Measurements from ENCODE around the gene RAB44. TPM values are rescaled to one million over a fixed set of nuclear protein-coding genes. Genes with fewer than 3 reads are reported as not detected.
A peak's percentile ranks its signal among the peaks of the same experiment; 100 is the strongest.

RAB44 gene
- total RNA-seq, 1 donor from 2014 or later, result 0.95 TPM

GRCh38 chr6:36749829-36750489 is 52.3 kb downstream of the RAB44 start:
- no peaks in the 10 kb centered on the region for H3K36me3 ChIP-seq
- ATAC-seq (no peak), DNase-seq (no peak)
- TF ChIP-seq CTCF (IDR thresholded peaks at IDR 0.05), result no peak
- no peaks in the 10 kb centered on the region for H3K27me3 ChIP-seq (ENCODE audit: low read depth)
- no peak overlapping the region for H3K27ac ChIP-seq
- H3K4me3 ChIP-seq, result no peak overlapping the region
- H3K4me1 ChIP-seq, result peaks cover 11% of the 10 kb centered on the region
- intact Hi-C loops (cut with DNase I), result loop anchor here (10.0 kb wide), 1 partner anchor 125 kb away; no protein-coding TSS in a partner anchor
- H3K9me3 ChIP-seq, result no peaks in the 10 kb centered on the region

DNA sequence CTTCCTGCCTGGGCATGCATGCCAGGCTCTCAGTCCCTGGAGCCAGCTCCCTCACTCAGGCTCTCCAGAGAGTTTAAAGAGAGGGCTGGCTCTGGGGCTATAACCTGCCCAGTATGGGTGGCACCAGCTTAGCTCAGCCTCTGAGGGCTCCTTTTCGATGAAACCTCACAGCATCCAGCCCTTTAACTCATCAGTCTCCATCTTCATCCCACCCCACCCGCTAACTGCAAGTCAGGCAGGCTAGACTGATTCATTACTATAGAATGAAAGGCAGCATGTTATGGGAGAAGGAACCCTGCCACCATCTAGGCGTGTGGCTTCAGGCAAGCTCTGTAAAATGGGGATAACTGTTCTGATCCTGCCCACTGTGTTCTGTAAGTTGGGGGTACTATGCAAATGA is 53.5 kb downstream of the RAB44 start:
- no peak for ATAC-seq
- no peaks in the 10 kb centered on the region for H3K27me3 ChIP-seq (ENCODE audit: low read depth)
- peaks cover 20% of the 10 kb centered on the region for H3K4me1 ChIP-seq
- DNase-seq, result no peak
- H3K4me3 ChIP-seq, result no peak overlapping the region
- H3K36me3 ChIP-seq, result no peaks in the 10 kb centered on the region
- TF ChIP-seq CTCF (IDR thresholded peaks at IDR 0.05), result no peak
- H3K27ac ChIP-seq, result no peak overlapping the region
- intact Hi-C loops (cut with DNase I), result loop anchor here (10.0 kb wide), 1 partner anchor 126 kb away; no protein-coding TSS in a partner anchor
- H3K9me3 ChIP-seq, result no peaks in the 10 kb centered on the region

DNA sequence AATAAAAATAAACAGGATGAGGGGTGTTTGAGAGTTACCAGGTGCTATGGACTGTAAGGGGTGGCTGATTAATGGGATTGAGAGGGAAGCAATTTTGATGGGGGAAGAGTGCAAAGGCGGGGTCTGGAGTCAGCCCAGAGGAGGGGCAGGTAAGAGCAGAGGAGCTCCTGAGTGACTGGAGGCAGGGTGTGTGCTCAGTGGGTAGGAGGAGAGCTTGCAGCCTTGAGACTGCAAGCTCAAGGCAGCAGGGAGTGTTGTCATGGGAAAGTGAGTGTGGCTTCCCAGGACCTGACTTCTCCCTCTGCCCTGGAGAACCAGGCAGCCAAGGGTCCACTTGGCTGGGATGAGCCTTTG is 54.2 kb downstream of the RAB44 start:
- Histone ChIP-seq H3K4me1 (peaks cover 27% of the 10 kb centered on the region), H3K36me3 (no peaks in the 10 kb centered on the region), H3K27ac (no peak overlapping the region), H3K9me3 (no peaks in the 10 kb centered on the region), H3K27me3 (ENCODE audit: low read depth) (no peaks in the 10 kb centered on the region), H3K4me3 (no peak overlapping the region)
- ATAC-seq, result no peak
- DNase-seq, result no peak
- TF ChIP-seq CTCF (IDR thresholded peaks at IDR 0.05), result no peak
- intact Hi-C loops (cut with DNase I), result loop anchor here (10.0 kb wide), 1 partner anchor 127 kb away; no protein-coding TSS in a partner anchor

DNA sequence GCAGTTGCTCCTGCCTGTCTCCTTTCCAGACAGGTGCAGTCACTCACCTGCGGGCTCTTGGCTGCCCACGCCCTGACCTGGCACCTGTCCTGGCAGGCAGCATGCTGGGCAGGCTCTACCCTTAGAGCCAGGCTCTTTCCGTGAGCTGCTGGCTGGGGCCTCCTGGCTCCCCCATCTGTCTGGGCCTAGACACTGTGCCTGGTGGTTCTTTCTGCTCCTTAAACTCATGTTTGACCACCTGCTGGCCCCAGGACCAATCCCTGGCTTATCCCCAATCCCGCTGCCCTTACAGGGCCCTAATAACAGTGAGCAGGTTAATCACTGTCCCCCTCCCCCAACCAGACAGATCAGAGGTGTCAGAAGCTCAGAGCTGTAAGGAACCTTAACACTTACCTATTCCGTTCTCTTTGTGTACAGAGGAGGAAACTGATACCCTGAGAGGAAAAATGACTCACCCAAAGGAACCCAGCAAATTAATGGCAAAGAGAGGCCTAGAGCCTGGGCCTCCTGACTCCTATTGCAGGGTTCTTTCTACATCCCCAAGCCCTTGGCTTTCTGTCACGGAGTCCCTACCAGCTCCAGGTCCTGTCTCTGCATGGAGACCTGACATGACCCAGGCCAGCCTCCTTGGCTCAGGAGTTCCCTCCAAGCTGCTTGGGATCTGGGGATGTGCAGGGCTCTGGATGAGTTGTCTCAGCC is 54.7 kb downstream of the RAB44 start:
- H3K36me3 ChIP-seq, result no peaks in the 10 kb centered on the region
- DNase-seq, result no peak
- H3K4me1 ChIP-seq, result peaks cover 29% of the 10 kb centered on the region
- H3K27me3 ChIP-seq (ENCODE audit: low read depth), result no peaks in the 10 kb centered on the region
- no peak overlapping the region for H3K4me3 ChIP-seq
- ATAC-seq, result peak in 1 of 2 donors; percentile 3
- no peaks in the 10 kb centered on the region for H3K9me3 ChIP-seq
- intact Hi-C loops (cut with DNase I), result loop anchor here (10.0 kb wide), 1 partner anchor 128 kb away; no protein-coding TSS in a partner anchor
- H3K27ac ChIP-seq, result no peak overlapping the region
- TF ChIP-seq CTCF (IDR thresholded peaks at IDR 0.05), result no peak

DNA sequence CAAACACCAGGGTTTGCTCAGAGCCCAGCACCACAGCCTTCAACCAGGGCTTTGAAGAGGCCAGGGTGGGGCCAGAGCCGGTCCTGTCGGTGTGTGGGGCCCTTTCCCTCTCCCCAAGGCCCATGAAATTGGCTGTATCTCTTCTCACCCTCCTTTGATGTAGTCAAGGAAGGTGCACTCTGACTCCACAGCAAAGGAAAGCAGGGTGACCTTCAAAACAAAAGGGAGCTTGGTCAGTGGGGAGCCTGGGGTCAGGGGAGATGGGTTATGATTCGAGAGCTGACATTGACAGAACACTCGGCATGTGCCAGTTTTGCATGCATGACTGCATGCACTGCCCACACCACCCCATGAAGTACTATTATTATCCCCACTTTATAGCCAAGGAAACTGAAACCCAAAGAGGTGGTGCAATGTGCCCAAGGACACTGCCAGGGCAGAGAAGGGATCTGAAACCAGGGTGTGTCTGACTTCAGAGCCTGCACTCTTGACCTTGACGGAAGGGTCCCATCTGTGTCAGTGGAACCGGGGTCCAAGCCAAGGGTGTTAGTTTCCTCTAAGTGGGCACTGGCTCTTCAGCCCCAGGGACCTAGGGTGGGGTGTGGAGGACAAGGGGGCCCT is 55.4 kb downstream of the RAB44 start:
- Histone ChIP-seq H3K4me1 (peaks cover 29% of the 10 kb centered on the region), H3K4me3 (no peak overlapping the region), H3K27me3 (ENCODE audit: low read depth) (no peaks in the 10 kb centered on the region), H3K36me3 (no peaks in the 10 kb centered on the region), H3K27ac (no peak overlapping the region), H3K9me3 (no peaks in the 10 kb centered on the region)
- TF ChIP-seq CTCF (IDR thresholded peaks at IDR 0.05), result no peak
- DNase-seq (no peak), ATAC-seq (peak; percentile 61 to 78)
- intact Hi-C loops (cut with DNase I), result loop anchor here (10.0 kb wide), 1 partner anchor 128 kb away; no protein-coding TSS in a partner anchor

Data from lower lobe of right lung (tissue), 2 donors.